Hematopoietic multipotent progenitor cell treated with erythropoietin and hydrocortisone succinate and interleukin-3 and kit ligand, for 15 days (in vitro differentiated cells): ENCODE measurements around the gene SRSF2.
"Not testable (repeated sequence)": the region's sequence is repeated elsewhere in the genome, so short reads cannot be mapped to it uniquely, and the experiment has no call there.

Experiments
- DNase-seq: peaks from one replicate; pipeline ENCODE4 v3.0.0-alpha.2; 2015; ENCODE audit warnings: low spot score

Gene SRSF2

GRCh38 chr17:76720941-76721340, 16.2 kb downstream of the SRSF2 start:
- no peak for DNase-seq

- DNase-seq, result no peak
Measured at GRCh38 chr17:76720211-76720610, 16.9 kb downstream of the SRSF2 start.

DNA sequence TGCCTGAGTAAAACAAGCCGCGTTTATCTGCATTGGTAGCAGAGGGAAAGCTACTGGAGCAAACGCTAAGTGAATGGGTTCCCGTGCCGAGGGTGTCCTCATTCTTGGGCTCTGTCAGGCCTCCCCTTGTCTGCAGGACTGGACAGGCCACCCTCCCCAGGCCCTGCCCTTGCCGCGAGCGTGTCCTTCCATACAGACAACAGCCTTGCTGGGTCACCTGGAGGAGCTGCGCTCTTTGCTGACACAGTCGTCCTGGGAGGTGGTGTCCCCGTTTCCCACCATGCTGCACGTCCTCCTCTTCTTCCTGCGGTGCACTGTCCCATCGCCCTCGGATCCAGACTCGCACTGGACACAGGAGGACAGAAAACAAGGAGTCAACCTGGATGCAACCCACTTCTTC, 18.6 kb downstream of the SRSF2 start:
- no peak for DNase-seq

GRCh38 chr17:76716839-76717215, 20.3 kb downstream of the SRSF2 start:
- no peak for DNase-seq

GRCh38 chr17:76716146-76716838, 20.8 kb downstream of the SRSF2 start:
- DNase-seq, result peak; percentile 85

DNA sequence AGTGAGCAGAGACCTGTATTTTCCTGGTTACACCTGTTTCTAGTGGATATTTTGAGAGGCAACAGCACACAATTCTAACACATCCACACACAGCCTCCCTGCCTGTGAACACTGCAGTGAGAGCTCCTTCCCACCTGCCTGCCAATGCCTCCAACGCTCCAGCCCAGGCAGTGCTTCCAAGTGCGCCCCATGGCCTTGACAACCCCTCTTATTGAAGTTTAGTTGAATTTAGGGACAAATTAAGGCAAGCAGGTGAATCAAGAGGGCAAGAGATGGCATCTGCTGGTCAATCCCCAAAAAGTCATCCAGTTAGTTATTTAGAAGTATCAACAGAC, 21.7 kb downstream of the SRSF2 start:
- DNase-seq, result no peak

- peak; percentile 84 for DNase-seq
Measured at GRCh38 chr17:76714822-76715495, 22.2 kb downstream of the SRSF2 start.

- DNase-seq, result no peak
Measured at GRCh38 chr17:76714336-76714735, 22.8 kb downstream of the SRSF2 start.

DNA sequence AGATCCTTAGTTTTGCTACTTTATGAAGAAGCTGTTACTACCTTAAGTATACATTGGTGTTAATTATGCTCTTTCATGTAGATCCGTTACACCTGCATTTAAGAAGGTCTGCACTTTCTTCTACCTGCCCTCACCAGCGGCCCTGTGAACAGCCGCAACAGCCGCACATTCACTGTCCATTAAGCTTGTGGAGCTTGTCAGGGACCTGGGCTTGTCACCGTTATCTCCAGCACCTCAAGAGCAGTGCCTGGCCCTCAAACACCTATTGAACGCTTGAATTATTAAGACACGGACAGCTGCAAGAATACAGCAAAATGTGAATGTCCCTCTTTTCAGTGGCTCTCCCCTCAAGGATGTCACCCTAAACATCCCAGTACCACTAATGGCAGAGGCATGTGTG, 23.4 kb downstream of the SRSF2 start:
- no peak for DNase-seq

GRCh38 chr17:76712321-76712720, 24.8 kb downstream of the SRSF2 start:
- not testable (repeated sequence) for DNase-seq

- DNase-seq, result peak; percentile 38
Measured at GRCh38 chr17:76710863-76711611, 26.1 kb downstream of the SRSF2 start, which contains the start of gene MXRA7. MXRA7 (minus strand) TSS chr17:76710965; CDS start chr17:76710946, 19 bp downstream.

- DNase-seq, result not testable (repeated sequence)
Measured at GRCh38 chr17:76709951-76710862, 26.9 kb downstream of the SRSF2 start.

GRCh38 chr17:76709077-76709950, 27.8 kb downstream of the SRSF2 start:
- no peak for DNase-seq

GRCh38 chr17:76707985-76708807, 28.9 kb downstream of the SRSF2 start:
- no peak for DNase-seq

GRCh38 chr17:76706817-76707216, 30.3 kb downstream of the SRSF2 start:
- no peak for DNase-seq

DNA sequence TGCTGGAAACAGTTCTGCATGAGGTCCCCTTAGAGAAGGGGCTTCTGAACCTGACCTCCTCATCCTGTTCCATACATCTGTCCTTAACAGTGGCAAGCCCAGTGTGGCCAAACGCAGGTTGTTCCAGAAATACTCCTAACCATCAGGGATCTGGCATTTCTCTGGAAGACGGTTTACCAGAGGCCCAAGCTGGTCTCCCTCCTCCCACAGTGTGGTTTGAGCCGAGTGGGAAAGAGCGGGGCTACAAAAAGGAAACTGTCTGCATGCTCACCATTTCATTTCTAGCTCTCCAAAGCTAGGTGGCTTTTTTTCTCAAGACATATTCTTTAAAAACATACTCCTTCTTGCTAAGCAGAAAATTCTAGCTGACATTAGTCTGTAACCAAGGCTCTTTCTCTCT, 32.3 kb downstream of the SRSF2 start:
- DNase-seq, result no peak

DNA sequence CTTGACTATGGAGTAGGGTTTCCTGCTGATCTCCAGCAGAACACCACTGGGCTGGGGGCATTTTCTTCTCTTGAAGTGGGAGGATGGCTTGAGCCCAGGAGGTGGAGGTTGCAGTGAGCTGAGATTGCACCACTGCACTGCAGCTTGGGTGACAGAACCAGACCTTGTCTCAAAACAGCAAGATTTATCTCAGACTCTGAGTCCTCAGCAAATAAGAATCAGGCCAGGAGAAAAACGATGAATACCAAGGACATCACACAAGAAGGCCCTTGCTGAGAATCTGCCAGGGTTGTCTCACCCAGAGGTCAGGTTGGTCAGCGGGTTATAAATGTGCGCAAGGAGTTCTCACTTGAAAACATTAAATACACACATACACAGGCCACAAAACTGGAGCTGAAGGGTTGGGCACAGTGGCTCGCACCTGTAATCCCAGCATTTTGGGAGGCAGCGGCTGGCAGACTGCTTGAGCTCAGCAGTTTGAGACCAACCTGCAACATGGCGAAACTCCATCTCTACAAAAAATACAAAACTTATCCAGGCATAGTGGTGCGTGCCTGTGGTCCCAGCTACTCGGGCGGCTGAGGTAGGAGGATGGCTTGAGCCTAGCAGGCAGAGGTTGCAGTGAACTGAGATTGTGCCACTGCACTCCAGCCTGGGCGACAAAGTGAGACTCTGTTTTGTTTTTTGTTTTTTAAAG, 34.0 kb downstream of the SRSF2 start:
- DNase-seq, result no peak

DNA sequence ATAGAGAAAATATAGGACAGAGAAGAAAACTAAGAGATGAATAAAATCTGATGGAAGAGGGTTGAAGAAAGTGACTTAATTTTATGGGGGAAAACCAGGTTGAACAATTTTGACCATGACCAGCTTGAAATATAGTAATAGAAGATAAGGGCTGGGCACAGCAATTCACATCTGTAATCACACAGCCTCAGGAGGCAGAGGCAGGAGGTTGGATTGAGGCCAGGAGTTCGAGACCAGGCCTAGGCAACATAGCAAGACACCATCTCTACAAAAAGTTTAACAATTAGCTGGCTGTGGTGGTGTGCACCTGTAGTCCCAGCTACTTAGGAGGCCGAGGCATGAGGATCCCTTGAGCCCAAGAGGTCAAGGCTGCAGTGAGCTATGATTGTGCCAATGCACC, 35.1 kb downstream of the SRSF2 start:
- DNase-seq, result peak; percentile 26

GRCh38 chr17:76701471-76701967, 35.6 kb downstream of the SRSF2 start:
- DNase-seq, result no peak
